Measurements from ENCODE around the gene EGR4.

Gene EGR4

GRCh38 chr2:73293534-73294171 lies at the start of gene EGR4:
Gene EGR4 (minus strand): TSS chr2:73293548. CDS start chr2:73293317, 231 bp downstream.
- DNase-seq: peak; percentile 94

- DNase-seq: no peak
Measured at GRCh38 chr2:73341039-73341438, 47.7 kb upstream of the EGR4 start.

GRCh38 chr2:73339201-73339600 lies 45.9 kb upstream of the EGR4 start:
- no peak for DNase-seq

GRCh38 chr2:73337828-73338227 lies 44.5 kb upstream of the EGR4 start:
- no peak for DNase-seq

GRCh38 chr2:73334620-73335019 lies 41.3 kb upstream of the EGR4 start:
- no peak for DNase-seq

GRCh38 chr2:73334045-73334444 lies 40.7 kb upstream of the EGR4 start:
- DNase-seq: no peak

- no peak for DNase-seq
Measured at GRCh38 chr2:73333564-73333963, 40.2 kb upstream of the EGR4 start.

- DNase-seq: no peak
Measured at GRCh38 chr2:73324126-73324725, 30.9 kb upstream of the EGR4 start.

GRCh38 chr2:73323551-73323950 lies 30.2 kb upstream of the EGR4 start:
- no peak for DNase-seq

- no peak for DNase-seq
Measured at GRCh38 chr2:73314441-73314840, 21.1 kb upstream of the EGR4 start.

- no peak for DNase-seq
Measured at GRCh38 chr2:73307720-73308119, 14.4 kb upstream of the EGR4 start.

GRCh38 chr2:73301636-73302035 lies 8.3 kb upstream of the EGR4 start:
- no peak for DNase-seq

- no peak for DNase-seq
Measured at GRCh38 chr2:73300926-73301325, 7.6 kb upstream of the EGR4 start.

GRCh38 chr2:73297586-73297985 lies 4.2 kb upstream of the EGR4 start:
- DNase-seq: no peak

GRCh38 chr2:73297151-73297559 lies 3.8 kb upstream of the EGR4 start:
- DNase-seq: no peak

- no peak for DNase-seq
Measured at GRCh38 chr2:73295751-73296400, 2.5 kb upstream of the EGR4 start.

- no peak for DNase-seq
Measured at GRCh38 chr2:73294239-73294638, 891 bp upstream of the EGR4 start.

- no peak for DNase-seq
Measured at GRCh38 chr2:73292906-73293533, 328 bp downstream of the EGR4 start.

GRCh38 chr2:73292316-73292905 lies 937 bp downstream of the EGR4 start:
- no peak for DNase-seq

GRCh38 chr2:73291461-73292315 lies 1.7 kb downstream of the EGR4 start:
- DNase-seq: no peak

- DNase-seq: peak; percentile 52
Measured at GRCh38 chr2:73291093-73291460, 2.3 kb downstream of the EGR4 start.

- DNase-seq: peak; percentile 73
Measured at GRCh38 chr2:73290049-73290839, 3.1 kb downstream of the EGR4 start.
